ENCODE results near the gene DTX3L. TPM values are rescaled to one million over a fixed set of nuclear protein-coding genes. Genes with fewer than 3 reads are reported as not detected.

The DTX3L gene
- total and polyA plus RNA-seq, 2 experiments from 2014 or later = 1.8 to 6.8 TPM

DNA sequence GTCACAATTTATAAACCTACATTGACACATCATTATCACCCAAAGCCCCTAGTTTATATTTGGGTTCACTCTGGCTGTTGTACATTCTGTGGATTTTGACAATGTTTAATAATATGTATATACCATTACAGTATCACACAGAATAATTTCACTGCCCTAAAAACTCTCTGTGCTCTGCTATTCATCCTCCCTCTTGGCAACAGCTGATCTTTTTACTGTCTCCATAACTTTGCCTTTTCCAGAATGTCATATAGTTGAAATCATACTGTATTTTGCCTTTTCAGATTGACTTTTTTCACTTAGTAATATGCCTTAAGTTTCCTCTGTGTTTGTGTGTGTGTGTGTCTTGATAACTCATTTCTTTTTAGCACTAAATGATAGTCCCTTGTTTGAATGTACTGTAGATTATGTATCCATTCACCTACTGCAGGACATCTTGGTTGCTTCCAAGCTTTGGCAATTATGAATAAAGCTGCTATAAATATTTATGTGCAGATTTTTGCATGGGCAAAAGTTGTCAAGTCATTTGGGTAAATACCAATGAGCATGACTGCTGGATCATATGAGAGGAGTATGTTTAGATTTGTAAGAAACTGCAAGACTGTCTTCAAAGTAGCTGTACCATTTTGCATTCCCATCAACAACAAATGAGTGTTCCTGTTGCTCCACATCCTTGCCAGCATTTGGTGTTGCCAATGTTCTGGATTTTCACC is 22.8 kb downstream of the DTX3L start:
- no peak overlapping the region; the same call in 1 of the 2 replicates for H3K27ac ChIP-seq (ENCODE audit: low read depth)
- no peak overlapping the region; the same call in 1 of the 2 replicates for H2AFZ ChIP-seq
- Mint-ChIP-seq H3K4me3 (no peak overlapping the region), H3K27me3 (ENCODE audit: insufficient read depth, low read depth, poor library complexity) (no peaks in the 10 kb centered on the region), H3K36me3 (ENCODE audit: low read depth) (peaks cover 12% of the 10 kb centered on the region), H3K4me1 (peaks cover 8% of the 10 kb centered on the region), H3K9me3 (peaks cover 27% of the 10 kb centered on the region), H3K27ac (no peak overlapping the region)
- H3K27me3 ChIP-seq (ENCODE audit: insufficient read depth) = no peaks in the 10 kb centered on the region
- DNase-seq (ENCODE audit: low spot score) (no peak), ATAC-seq (no peak)
- H3K4me1 ChIP-seq (ENCODE audit: insufficient read depth) = peaks cover 11% of the 10 kb centered on the region
- no peaks in the 10 kb centered on the region for H4K20me1 ChIP-seq (replicated peaks; ENCODE audit: insufficient read depth)
- H3K4me2 ChIP-seq = no peak overlapping the region
- H3K36me3 ChIP-seq (ENCODE audit: insufficient read depth) = no peaks in the 10 kb centered on the region
- TF ChIP-seq EZH2phosphoT487 (IDR thresholded peaks at IDR 0.05; ENCODE audit: unreplicated experiment) (no peak), NANOG (IDR thresholded peaks at IDR 0.05; ENCODE audit: borderline replicate concordance) (no peak), JUNB (IDR thresholded peaks at IDR 0.05; ENCODE audit: unreplicated experiment) (no peak), CTCF (conservative IDR thresholded peaks at IDR 0.05; ENCODE audit: low read depth in 2 of 2) (no peak), ZNF331 (CRISPR knock-in tag; IDR thresholded peaks at IDR 0.05; ENCODE audit: low read depth) (no peak), CREB1 (CRISPR knock-in tag; IDR thresholded peaks at IDR 0.05; ENCODE audit: low read depth) (no peak), EZH2 (IDR thresholded peaks at IDR 0.05; ENCODE audit: low read depth, unreplicated experiment) (no peak), REST (IDR thresholded peaks at IDR 0.05; ENCODE audit: unreplicated experiment) (no peak), ZNF114 (CRISPR knock-in tag; IDR thresholded peaks at IDR 0.05) (no peak), POLR2AphosphoS5 (IDR thresholded peaks at IDR 0.05; ENCODE audit: low read depth) (no peak), STAT1 (IDR thresholded peaks at IDR 0.05; ENCODE audit: unreplicated experiment) (no peak)
- TF ChIP-seq, protein P1, sequence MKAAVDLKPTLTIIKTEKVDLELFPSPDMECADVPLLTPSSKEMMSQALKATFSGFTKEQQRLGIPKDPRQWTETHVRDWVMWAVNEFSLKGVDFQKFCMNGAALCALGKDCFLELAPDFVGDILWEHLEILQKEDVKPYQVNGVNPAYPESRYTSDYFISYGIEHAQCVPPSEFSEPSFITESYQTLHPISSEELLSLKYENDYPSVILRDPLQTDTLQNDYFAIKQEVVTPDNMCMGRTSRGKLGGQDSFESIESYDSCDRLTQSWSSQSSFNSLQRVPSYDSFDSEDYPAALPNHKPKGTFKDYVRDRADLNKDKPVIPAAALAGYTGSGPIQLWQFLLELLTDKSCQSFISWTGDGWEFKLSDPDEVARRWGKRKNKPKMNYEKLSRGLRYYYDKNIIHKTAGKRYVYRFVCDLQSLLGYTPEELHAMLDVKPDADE (IDR thresholded peaks at IDR 0.05) = no peak
- TF ChIP-seq, protein P2, sequence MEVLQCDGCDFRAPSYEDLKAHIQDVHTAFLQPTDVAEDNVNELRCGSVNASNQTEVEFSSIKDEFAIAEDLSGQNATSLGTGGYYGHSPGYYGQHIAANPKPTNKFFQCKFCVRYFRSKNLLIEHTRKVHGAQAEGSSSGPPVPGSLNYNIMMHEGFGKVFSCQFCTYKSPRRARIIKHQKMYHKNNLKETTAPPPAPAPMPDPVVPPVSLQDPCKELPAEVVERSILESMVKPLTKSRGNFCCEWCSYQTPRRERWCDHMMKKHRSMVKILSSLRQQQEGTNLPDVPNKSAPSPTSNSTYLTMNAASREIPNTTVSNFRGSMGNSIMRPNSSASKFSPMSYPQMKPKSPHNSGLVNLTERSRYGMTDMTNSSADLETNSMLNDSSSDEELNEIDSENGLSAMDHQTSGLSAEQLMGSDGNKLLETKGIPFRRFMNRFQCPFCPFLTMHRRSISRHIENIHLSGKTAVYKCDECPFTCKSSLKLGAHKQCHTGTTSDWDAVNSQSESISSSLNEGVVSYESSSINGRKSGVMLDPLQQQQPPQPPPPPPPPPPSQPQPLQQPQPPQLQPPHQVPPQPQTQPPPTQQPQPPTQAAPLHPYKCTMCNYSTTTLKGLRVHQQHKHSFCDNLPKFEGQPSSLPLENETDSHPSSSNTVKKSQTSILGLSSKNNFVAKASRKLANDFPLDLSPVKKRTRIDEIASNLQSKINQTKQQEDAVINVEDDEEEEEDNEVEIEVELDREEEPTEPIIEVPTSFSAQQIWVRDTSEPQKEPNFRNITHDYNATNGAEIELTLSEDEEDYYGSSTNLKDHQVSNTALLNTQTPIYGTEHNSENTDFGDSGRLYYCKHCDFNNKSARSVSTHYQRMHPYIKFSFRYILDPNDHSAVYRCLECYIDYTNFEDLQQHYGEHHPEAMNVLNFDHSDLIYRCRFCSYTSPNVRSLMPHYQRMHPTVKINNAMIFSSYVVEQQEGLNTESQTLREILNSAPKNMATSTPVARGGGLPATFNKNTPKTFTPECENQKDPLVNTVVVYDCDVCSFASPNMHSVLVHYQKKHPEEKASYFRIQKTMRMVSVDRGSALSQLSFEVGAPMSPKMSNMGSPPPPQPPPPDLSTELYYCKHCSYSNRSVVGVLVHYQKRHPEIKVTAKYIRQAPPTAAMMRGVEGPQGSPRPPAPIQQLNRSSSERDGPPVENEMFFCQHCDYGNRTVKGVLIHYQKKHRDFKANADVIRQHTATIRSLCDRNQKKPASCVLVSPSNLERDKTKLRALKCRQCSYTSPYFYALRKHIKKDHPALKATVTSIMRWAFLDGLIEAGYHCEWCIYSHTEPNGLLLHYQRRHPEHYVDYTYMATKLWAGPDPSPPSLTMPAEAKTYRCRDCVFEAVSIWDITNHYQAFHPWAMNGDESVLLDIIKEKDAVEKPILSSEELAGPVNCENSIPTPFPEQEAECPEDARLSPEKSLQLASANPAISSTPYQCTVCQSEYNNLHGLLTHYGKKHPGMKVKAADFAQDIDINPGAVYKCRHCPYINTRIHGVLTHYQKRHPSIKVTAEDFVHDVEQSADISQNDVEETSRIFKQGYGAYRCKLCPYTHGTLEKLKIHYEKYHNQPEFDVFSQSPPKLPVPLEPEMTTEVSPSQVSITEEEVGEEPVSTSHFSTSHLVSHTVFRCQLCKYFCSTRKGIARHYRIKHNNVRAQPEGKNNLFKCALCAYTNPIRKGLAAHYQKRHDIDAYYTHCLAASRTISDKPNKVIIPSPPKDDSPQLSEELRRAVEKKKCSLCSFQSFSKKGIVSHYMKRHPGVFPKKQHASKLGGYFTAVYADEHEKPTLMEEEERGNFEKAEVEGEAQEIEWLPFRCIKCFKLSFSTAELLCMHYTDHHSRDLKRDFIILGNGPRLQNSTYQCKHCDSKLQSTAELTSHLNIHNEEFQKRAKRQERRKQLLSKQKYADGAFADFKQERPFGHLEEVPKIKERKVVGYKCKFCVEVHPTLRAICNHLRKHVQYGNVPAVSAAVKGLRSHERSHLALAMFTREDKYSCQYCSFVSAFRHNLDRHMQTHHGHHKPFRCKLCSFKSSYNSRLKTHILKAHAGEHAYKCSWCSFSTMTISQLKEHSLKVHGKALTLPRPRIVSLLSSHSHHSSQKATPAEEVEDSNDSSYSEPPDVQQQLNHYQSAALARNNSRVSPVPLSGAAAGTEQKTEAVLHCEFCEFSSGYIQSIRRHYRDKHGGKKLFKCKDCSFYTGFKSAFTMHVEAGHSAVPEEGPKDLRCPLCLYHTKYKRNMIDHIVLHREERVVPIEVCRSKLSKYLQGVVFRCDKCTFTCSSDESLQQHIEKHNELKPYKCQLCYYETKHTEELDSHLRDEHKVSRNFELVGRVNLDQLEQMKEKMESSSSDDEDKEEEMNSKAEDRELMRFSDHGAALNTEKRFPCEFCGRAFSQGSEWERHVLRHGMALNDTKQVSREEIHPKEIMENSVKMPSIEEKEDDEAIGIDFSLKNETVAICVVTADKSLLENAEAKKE (CRISPR knock-in tag; IDR thresholded peaks at IDR 0.05) = no peak
- H3K9me2 ChIP-seq (ENCODE audit: insufficient read depth) = no peaks in the 10 kb centered on the region; the same call in 1 of the 2 replicates
- H3K79me2 ChIP-seq (replicated peaks; ENCODE audit: insufficient read depth) = no peaks in the 10 kb centered on the region
- H3F3A ChIP-seq (replicated peaks; ENCODE audit: low read depth) = no peaks in the 10 kb centered on the region
- H3K4me3 ChIP-seq = no peak overlapping the region
